Breast epithelium (tissue), 4 donors: ENCODE results near the gene WWC2. TPM values are rescaled to one million over a fixed set of nuclear protein-coding genes. Genes with fewer than 3 reads are reported as not detected.

Experiments used
- DNase-seq, 2 donors: peaks; one replicate each; pipeline ENCODE4 v3.0.0-alpha.2; 2019; ENCODE audit warnings: low spot score in 2 of 2
- H3K27ac ChIP-seq, 2 donors: fragments of 200-600 bp; sonication (generic) in 1 of 2; one replicate each; pipeline ENCODE4 v1.5.1; 2016 to 2019; ENCODE audit warnings: mild to moderate bottlenecking in 1 of 2
- H3K27me3 ChIP-seq, 2 donors: fragments of 200-600 bp; sonication (generic) in 1 of 2; one replicate each; pipeline versions ENCODE4 v1.5.1 to v1.6.0; 2017 to 2019; ENCODE audit warnings: control low read depth in 1 of 2, mild to moderate bottlenecking in 1 of 2
- H3K36me3 ChIP-seq: fragments of 200-600 bp; one replicate; pipeline ENCODE4 v1.5.1; 2019
- H3K4me1 ChIP-seq, 2 donors: fragments of 200-600 bp; sonication (generic); one replicate each; pipeline ENCODE4 v1.5.1; 2016 to 2019; ENCODE audit warnings: control low read depth in 1 of 2
- H3K4me3 ChIP-seq, 3 donors: fragments of 200-600 bp; sonication (generic); 1 replicate in 2 of 3; 2 replicates in 1 of 3; pipeline ENCODE4 v1.5.1; 2016 to 2019; ENCODE audit warnings: mild to moderate bottlenecking in 3 of 3, moderate library complexity in 2 of 3
- H3K9me3 ChIP-seq, 2 donors: fragments of 200-600 bp; sonication (generic) in 1 of 2; one replicate each; pipeline ENCODE4 v1.5.1; 2016 to 2019; ENCODE audit warnings: control low read depth in 1 of 2
- POLR2A ChIP-seq: fragments of 450-650 bp; IDR thresholded peaks from one replicate; pipeline ENCODE4 v1.6.1; 2016; ENCODE audit warnings: antibody characterized with exemption, mild to moderate bottlenecking, moderate library complexity
- POLR2AphosphoS5 ChIP-seq, 3 donors: sonication (generic); formaldehyde crosslinking; IDR thresholded peaks; one replicate each; pipeline ENCODE4 v1.6.1; 2017; ENCODE audit warnings: antibody characterized with exemption in 3 of 3
- intact Hi-C: fragments of 100-400 bp; cut with DNase I; formaldehyde crosslinking; loops from one replicate; pipeline ENCODE4 v1.15.1; 2023; ENCODE audit warnings: low total_unique reads
- total RNA-seq, 3 donors: library from RNA; depleted of rRNA; stranded (reverse); fragments of >200 nt; gene quantifications; one replicate each; pipeline ENCODE4 v1.1.0, GENCODE V29; 2016
- TF ChIP-seq, protein P1 (sequence below), 3 donors: fragments of 450-650 bp; IDR thresholded peaks; one replicate each; pipeline ENCODE4 v1.5.1; 2016 to 2017; ENCODE audit warnings: antibody characterized with exemption in 3 of 3, mild to moderate bottlenecking in 3 of 3, moderate library complexity in 3 of 3

WWC2 gene
- total RNA-seq, 3 donors from 2014 or later: 37.4 to 40.4 (median 40.3) TPM

- Histone ChIP-seq H3K4me1 (no peaks in the 10 kb centered on the region), H3K4me3 (no peak overlapping the region), H3K27me3 (no peaks in the 10 kb centered on the region), H3K9me3 (no peaks in the 10 kb centered on the region), H3K27ac (no peak overlapping the region), H3K36me3 (no peaks in the 10 kb centered on the region)
- intact Hi-C loops: loop anchor here (5.0 kb wide), 1 partner anchor 419 kb away; no protein-coding TSS in a partner anchor
- no peak for DNase-seq
- TF ChIP-seq POLR2AphosphoS5 (IDR thresholded peaks at IDR 0.05) (no peak), POLR2A (no peak)
- TF ChIP-seq, protein P1, sequence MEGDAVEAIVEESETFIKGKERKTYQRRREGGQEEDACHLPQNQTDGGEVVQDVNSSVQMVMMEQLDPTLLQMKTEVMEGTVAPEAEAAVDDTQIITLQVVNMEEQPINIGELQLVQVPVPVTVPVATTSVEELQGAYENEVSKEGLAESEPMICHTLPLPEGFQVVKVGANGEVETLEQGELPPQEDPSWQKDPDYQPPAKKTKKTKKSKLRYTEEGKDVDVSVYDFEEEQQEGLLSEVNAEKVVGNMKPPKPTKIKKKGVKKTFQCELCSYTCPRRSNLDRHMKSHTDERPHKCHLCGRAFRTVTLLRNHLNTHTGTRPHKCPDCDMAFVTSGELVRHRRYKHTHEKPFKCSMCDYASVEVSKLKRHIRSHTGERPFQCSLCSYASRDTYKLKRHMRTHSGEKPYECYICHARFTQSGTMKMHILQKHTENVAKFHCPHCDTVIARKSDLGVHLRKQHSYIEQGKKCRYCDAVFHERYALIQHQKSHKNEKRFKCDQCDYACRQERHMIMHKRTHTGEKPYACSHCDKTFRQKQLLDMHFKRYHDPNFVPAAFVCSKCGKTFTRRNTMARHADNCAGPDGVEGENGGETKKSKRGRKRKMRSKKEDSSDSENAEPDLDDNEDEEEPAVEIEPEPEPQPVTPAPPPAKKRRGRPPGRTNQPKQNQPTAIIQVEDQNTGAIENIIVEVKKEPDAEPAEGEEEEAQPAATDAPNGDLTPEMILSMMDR (IDR thresholded peaks at IDR 0.05): no peak
Observed at GRCh38 chr4:183211533-183211932, 112.5 kb downstream of the WWC2 start.

GRCh38 chr4:183213996-183214395 lies 114.9 kb downstream of the WWC2 start:
- intact Hi-C loops: loop anchor here (5.0 kb wide), 1 partner anchor 422 kb away; no protein-coding TSS in a partner anchor
- H3K27ac ChIP-seq: no peak overlapping the region
- no peaks in the 10 kb centered on the region for H3K4me1 ChIP-seq
- DNase-seq: no peak
- no peak overlapping the region for H3K4me3 ChIP-seq
- H3K9me3 ChIP-seq: no peaks in the 10 kb centered on the region
- no peaks in the 10 kb centered on the region for H3K36me3 ChIP-seq
- H3K27me3 ChIP-seq: no peaks in the 10 kb centered on the region
- TF ChIP-seq, protein P1 (IDR thresholded peaks at IDR 0.05): no peak
- TF ChIP-seq POLR2A: no peak
- TF ChIP-seq POLR2AphosphoS5 (IDR thresholded peaks at IDR 0.05): no peak

GRCh38 chr4:183214912-183215488 lies 115.9 kb downstream of the WWC2 start:
- Histone ChIP-seq H3K27ac (no peak overlapping the region), H3K4me1 (no peaks in the 10 kb centered on the region), H3K4me3 (no peak overlapping the region), H3K36me3 (no peaks in the 10 kb centered on the region), H3K9me3 (no peaks in the 10 kb centered on the region), H3K27me3 (no peaks in the 10 kb centered on the region)
- TF ChIP-seq POLR2A (no peak), POLR2AphosphoS5 (IDR thresholded peaks at IDR 0.05) (no peak)
- TF ChIP-seq, protein P1 (IDR thresholded peaks at IDR 0.05): no peak
- no peak for DNase-seq
- intact Hi-C loops: loop anchor here (5.0 kb wide), 1 partner anchor 423 kb away; no protein-coding TSS in a partner anchor

DNA sequence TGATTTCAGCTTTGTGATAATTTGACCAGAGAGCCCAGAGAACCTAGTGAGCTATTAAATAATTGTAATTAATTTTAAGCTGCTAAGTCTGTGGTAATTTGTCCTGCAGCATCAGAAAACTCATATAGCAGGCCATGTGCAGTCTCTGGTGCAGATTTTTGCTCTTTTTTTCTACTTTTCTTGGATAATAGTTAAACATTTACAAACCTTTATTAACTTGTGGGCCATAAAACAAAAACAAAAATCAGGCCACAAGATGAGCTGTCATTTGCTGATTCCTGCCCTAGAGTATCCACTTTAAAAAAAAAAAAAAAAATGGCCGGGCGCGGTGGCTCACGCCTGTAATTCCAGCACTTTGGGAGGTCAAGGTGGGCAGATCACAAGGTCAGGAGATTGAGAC lies 121.2 kb downstream of the WWC2 start:
- intact Hi-C loops: no loop called here
- TF ChIP-seq, protein P1 (IDR thresholded peaks at IDR 0.05): no peak
- TF ChIP-seq POLR2A: no peak
- TF ChIP-seq POLR2AphosphoS5 (IDR thresholded peaks at IDR 0.05): no peak
- Histone ChIP-seq H3K27ac (no peak overlapping the region), H3K4me1 (no peaks in the 10 kb centered on the region), H3K36me3 (no peaks in the 10 kb centered on the region), H3K9me3 (no peaks in the 10 kb centered on the region), H3K27me3 (no peaks in the 10 kb centered on the region), H3K4me3 (no peak overlapping the region)
- no peak for DNase-seq

DNA sequence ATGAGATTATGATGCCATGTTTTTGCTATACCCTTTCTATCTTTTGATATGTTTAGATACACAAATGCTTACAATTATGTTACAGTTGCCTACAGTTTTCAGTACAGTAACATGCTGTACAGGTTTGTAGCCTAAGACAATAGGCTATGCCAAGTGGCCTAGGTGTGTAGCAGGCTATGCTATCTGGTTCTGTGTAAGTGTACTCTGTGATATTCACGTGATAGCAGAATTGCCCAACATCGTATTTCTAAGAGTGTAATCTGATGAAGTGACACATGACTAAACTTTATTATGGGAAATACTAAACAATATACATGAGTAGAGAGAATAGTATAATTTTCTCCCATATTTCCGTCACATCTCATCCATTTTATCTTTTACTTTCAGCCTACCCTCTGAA lies 124.0 kb downstream of the WWC2 start:
- no peak for DNase-seq
- Histone ChIP-seq H3K27me3 (no peaks in the 10 kb centered on the region), H3K4me3 (no peak overlapping the region), H3K9me3 (no peaks in the 10 kb centered on the region), H3K4me1 (no peaks in the 10 kb centered on the region), H3K36me3 (no peaks in the 10 kb centered on the region), H3K27ac (no peak overlapping the region)
- intact Hi-C loops: no loop called here
- TF ChIP-seq POLR2AphosphoS5 (IDR thresholded peaks at IDR 0.05): no peak
- no peak for TF ChIP-seq POLR2A
